GM12801 (cell line): ENCODE results near the gene MAP2K3.

Experiments
- CTCF ChIP-seq: IDR thresholded peaks from one replicate; pipeline ENCODE4 v1.5.1; 2011; ENCODE audit warnings: control low read depth; ENCODE audit not compliant: insufficient read length; ENCODE audit errors: extremely low read depth

The MAP2K3 gene

GRCh38 chr17:21358682-21359482, 74.4 kb downstream of the MAP2K3 start:
- no peak for TF ChIP-seq CTCF

DNA sequence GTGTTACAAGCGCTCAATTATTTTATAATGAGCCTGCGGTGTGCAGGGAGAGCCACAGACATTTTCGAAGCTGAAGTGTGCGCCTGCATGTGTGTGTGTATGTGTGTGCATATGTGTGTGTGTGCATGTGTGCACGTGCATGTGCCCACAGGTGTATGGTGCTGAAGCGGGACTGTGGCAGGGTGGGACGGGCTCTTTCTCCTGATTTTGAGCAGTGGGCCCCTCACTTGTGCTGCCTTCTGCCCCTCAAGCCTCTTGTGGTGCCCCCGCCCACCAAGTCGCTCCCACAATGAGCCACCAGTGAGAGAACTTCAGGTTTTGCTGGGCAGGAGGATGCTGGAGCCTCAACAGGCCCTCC, 75.0 kb downstream of the MAP2K3 start:
- TF ChIP-seq CTCF: no peak

DNA sequence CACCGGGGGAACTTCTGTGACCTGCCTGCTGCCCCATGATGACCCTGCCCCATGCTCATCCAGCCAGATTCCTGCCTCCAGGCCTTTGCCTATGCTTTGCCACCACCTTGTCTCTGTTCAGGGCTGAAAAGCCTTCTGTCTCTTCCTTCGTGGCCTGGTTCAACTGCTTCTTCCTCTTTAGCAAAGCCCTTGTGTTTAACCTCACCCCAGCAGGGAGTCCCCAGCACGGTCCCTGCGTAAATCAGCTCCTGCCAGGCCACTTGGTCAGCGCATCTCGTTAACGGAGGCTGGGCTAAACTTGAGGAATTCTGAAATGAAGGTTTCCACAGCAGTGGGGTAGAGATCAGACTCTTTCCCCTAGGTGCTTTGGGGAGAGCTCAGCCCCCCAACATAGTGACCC, 75.5 kb downstream of the MAP2K3 start:
- no peak for TF ChIP-seq CTCF

DNA sequence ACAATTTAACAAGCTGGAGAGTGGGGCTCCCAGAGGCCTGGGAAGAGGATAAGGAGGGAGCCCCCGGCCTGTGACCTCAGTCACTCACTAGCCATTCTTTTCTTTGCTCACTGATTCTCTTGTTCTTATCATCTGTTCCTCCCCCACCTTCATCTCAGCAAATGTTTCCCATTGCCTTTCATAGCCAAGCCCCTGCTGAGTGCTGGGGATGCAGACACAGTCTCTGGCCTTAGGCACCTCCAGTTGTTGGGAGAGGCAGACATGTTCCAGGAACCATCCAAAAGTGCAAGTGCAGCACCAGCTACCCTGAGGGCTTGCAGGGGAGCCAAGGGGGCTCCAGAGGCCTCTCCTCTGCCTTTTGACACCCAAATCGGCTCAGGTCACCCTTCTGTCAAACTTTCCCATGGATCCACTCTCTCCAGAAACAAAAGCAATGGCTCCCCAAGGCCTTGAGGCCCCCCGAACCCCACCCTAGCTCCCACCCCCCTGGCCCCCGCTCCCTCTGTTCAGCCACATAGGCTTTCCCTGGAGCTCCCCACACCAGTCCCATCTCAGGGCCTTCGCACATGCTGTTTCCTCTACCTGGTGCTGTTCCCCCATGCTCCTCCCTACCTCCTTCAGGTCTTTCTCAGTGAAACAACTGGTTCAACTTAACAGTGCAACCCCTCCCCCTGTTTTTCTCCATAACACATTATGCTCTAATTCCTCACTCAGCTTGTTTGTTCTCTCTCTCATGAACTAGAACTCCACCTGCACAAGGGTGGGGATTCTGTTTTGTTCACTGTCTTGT, 76.7 kb downstream of the MAP2K3 start:
- TF ChIP-seq CTCF: no peak

DNA sequence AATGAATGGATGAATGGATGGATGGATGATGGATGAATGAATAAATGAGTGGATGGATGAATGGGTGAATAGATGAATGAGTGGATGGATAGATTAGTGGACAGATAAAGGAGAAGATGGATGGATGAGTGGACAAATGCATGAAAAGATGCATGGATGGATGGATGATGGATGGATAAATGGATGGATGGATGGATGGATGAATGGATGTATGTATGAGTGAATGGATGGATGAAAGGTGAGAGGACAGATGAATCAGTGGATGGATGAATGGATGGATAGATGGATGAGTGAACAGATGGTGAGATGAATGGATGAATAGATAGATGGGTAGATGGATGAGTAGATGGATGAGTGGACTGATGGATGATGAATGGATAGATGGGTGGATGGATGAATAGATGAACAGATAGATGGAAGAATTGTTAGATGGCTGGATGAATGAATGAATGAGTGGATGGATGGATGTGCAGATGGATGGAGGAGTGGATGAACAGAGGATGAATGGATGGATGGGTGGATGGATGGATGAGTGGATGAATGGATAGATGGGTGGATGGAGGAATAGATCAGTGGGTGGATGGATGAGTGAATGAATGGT, 77.9 kb downstream of the MAP2K3 start:
- no peak for TF ChIP-seq CTCF

DNA sequence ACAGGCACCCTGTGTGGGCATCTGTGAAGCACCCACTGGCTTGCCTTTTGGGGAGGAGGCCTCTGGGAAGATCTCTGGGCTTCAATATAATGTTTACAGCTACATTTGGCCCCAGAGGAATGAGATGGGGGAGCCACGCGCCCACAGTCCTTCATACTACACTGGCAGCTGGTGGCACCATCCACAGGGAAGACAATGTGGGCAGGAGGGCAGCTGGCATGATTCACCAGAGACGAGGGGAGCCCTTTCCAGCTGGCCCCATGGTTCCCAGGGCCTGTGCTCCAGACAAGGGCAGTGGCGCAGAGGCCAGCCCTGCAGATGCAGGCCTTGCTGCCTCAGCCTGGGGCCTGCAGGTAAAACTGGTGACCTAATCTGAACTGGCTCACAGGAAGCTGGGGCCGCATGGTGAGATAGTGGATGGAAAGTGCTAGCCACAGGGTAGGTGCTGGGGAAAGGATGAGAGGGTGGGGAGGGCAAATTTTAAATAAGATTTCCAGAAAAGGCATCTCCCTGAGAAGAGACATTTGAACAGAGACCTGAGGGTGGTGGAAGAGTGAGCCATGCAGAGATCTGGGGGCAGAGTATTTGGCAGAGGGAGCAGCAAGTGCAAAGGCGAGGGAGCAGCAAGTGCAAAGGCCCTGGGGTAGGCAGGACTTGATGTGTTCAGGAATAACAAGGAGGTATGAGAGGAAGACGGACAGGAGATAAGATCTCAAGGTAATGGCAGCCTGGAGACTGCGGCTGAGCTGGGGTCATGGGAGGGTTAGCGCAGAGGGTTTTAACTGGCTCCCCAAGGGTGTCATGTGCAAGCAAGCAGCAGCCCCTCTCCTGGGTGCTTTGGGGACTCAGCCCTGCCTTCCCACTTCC, 79.5 kb downstream of the MAP2K3 start:
- no peak for TF ChIP-seq CTCF
